ENCODE results near the gene C1orf198. TPM values are rescaled to one million over a fixed set of nuclear protein-coding genes. Genes with fewer than 3 reads are reported as not detected.

C1orf198 gene
- polyA plus RNA-seq, 3 donors: 1.3 to 2.7 (median 1.6) TPM

GRCh38 chr1:230863449-230863848 is 4.9 kb downstream of the C1orf198 start:
- peaks cover 0 to 7% (median 4%) of the 10 kb centered on the region in 7 donors for H3K9me3 Mint-ChIP-seq
- DNase-seq: no peak
- H3K79me2 ChIP-seq (ENCODE audit: insufficient read depth, low read length): no peaks in the 10 kb centered on the region
- H3K36me3 Mint-ChIP-seq: peaks cover 4 to 6% of the 10 kb centered on the region in 2 donors
- H4K20me1 ChIP-seq (ENCODE audit: insufficient read depth, low read length): no peaks in the 10 kb centered on the region
- peaks cover 17 to 21% (median 18%) of the 10 kb centered on the region in 3 donors for H3K27me3 Mint-ChIP-seq (ENCODE audit: low read depth in 3 of 3)
- H3K4me2 ChIP-seq (replicated peaks; ENCODE audit: extremely low read depth, low read length, poor library complexity, severe bottlenecking): no peak overlapping the region
- no peak overlapping the region for H3K4me3 Mint-ChIP-seq
- H3K4me3 ChIP-seq (replicated peaks in 1 of 3; ENCODE audit: low read depth in 2 of 3, low read length in 3 of 3): no peak overlapping the region
- no peak overlapping the region for H2AFZ ChIP-seq (ENCODE audit: insufficient read depth, low read depth, low read length, poor library complexity, severe bottlenecking)
- TF ChIP-seq CTCF (IDR thresholded peaks at IDR 0.05): no peak
- H3K9ac ChIP-seq (ENCODE audit: insufficient read depth, low read length, poor library complexity, severe bottlenecking): no peak overlapping the region
- peaks cover 16% of the 10 kb centered on the region for H3K4me1 Mint-ChIP-seq
- H3K27ac ChIP-seq (ENCODE audit: low read depth in 1 of 2, low read length in 2 of 2): no peak overlapping the region
- H3K4me1 ChIP-seq (ENCODE audit: control insufficient read depth in 1 of 2, insufficient read depth in 2 of 2, low read length in 2 of 2): peaks cover 5 to 9% of the 10 kb centered on the region in 2 donors
- H3K27me3 ChIP-seq (ENCODE audit: control insufficient read depth in 2 of 2, insufficient read depth in 2 of 2, low read length in 2 of 2): peaks cover 12 to 16% of the 10 kb centered on the region in 2 donors
- no peak overlapping the region for H3K27ac Mint-ChIP-seq
- intact Hi-C loops (cut with micrococcal nuclease): no loop called here
- 4% methylated on average over 5 of the region's 6 CpGs for WGBS (ENCODE audit: insufficient coverage)
- H3K9me3 ChIP-seq (replicated peaks in 1 of 2; ENCODE audit: control insufficient read depth in 1 of 2, insufficient read depth in 1 of 2, low read length in 2 of 2): no peaks in the 10 kb centered on the region
- no peaks in the 10 kb centered on the region for H3K36me3 ChIP-seq (replicated peaks in 1 of 2; ENCODE audit: control insufficient read depth in 1 of 2, insufficient read depth in 2 of 2, low read length in 2 of 2)

- no peak for DNase-seq
- H3K9me3 ChIP-seq (replicated peaks in 1 of 2; ENCODE audit: control insufficient read depth in 1 of 2, insufficient read depth in 1 of 2, low read length in 2 of 2): no peaks in the 10 kb centered on the region
- H3K4me1 Mint-ChIP-seq: peaks cover 11% of the 10 kb centered on the region
- peaks cover 8 to 13% (median 10%) of the 10 kb centered on the region in 3 donors for H3K27me3 Mint-ChIP-seq (ENCODE audit: low read depth in 3 of 3)
- intact Hi-C loops (cut with micrococcal nuclease): no loop called here
- no peak overlapping the region for H3K4me3 Mint-ChIP-seq
- H3K79me2 ChIP-seq (ENCODE audit: insufficient read depth, low read length): no peaks in the 10 kb centered on the region
- 87% methylated on average over 3 of the region's 4 CpGs for WGBS (ENCODE audit: insufficient coverage)
- H3K9me3 Mint-ChIP-seq: peaks cover 0 to 3% (median 0%) of the 10 kb centered on the region in 7 donors
- no peaks in the 10 kb centered on the region for H3K4me1 ChIP-seq (ENCODE audit: control insufficient read depth in 1 of 2, insufficient read depth in 2 of 2, low read length in 2 of 2)
- H2AFZ ChIP-seq (ENCODE audit: insufficient read depth, low read depth, low read length, poor library complexity, severe bottlenecking): no peak overlapping the region
- TF ChIP-seq CTCF (IDR thresholded peaks at IDR 0.05): no peak
- peaks cover 0 to 3% of the 10 kb centered on the region in 2 donors for H3K36me3 Mint-ChIP-seq
- no peaks in the 10 kb centered on the region for H4K20me1 ChIP-seq (ENCODE audit: insufficient read depth, low read length)
- no peak overlapping the region for H3K9ac ChIP-seq (ENCODE audit: insufficient read depth, low read length, poor library complexity, severe bottlenecking)
- H3K27ac ChIP-seq (ENCODE audit: low read depth in 1 of 2, low read length in 2 of 2): no peak overlapping the region
- H3K36me3 ChIP-seq (replicated peaks in 1 of 2; ENCODE audit: control insufficient read depth in 1 of 2, insufficient read depth in 2 of 2, low read length in 2 of 2): no peaks in the 10 kb centered on the region
- H3K27me3 ChIP-seq (ENCODE audit: control insufficient read depth in 2 of 2, insufficient read depth in 2 of 2, low read length in 2 of 2): peaks cover 5 to 8% of the 10 kb centered on the region in 2 donors
- H3K27ac Mint-ChIP-seq: no peak overlapping the region
- no peak overlapping the region for H3K4me3 ChIP-seq (replicated peaks in 1 of 3; ENCODE audit: low read depth in 2 of 3, low read length in 3 of 3)
- no peak overlapping the region for H3K4me2 ChIP-seq (replicated peaks; ENCODE audit: extremely low read depth, low read length, poor library complexity, severe bottlenecking)
Observed at GRCh38 chr1:230861970-230862595, 6.2 kb downstream of the C1orf198 start.

Data from CD14-positive monocyte (primary cell).